PFSK-1 (cell line): ENCODE data around the gene TTC5.

ENCODE experiments used
- FOXP2 ChIP-seq: optimal IDR thresholded peaks from 2 replicates; pipeline ENCODE3; 2011; ENCODE audit warnings: borderline replicate concordance, control low read depth, inconsistent platforms; ENCODE audit not compliant: insufficient read depth; ENCODE audit errors: extremely low read length, extremely low read depth
- POLR2AphosphoS5 ChIP-seq: IDR thresholded peaks from 2 replicates; pipeline ENCODE4 v1.6.1; 2012; ENCODE audit warnings: low read depth, mild to moderate bottlenecking, control low read depth, low read length, moderate library complexity
- SIN3A ChIP-seq: IDR thresholded peaks from 2 replicates; pipeline ENCODE4 v1.6.1; 2012; ENCODE audit warnings: mild to moderate bottlenecking, low read length, moderate library complexity, borderline replicate concordance; ENCODE audit not compliant: insufficient read depth
- TAF1 ChIP-seq: IDR thresholded peaks from 2 replicates; pipeline ENCODE4 v1.6.1; 2012; ENCODE audit warnings: low read length, control low read depth, borderline replicate concordance; ENCODE audit not compliant: insufficient read depth
- TF ChIP-seq, protein P1 (sequence below), 2 experiments: IDR thresholded peaks; 2 replicates each; pipeline versions ENCODE4 v1.6.1 to v1.8.0; 2011 to 2012; ENCODE audit warnings: low read depth in 2 of 2, low read length in 2 of 2, control low read depth in 1 of 2, inconsistent platforms in 1 of 2, mild to moderate bottlenecking in 1 of 2, moderate library complexity in 1 of 2; ENCODE audit not compliant: insufficient read depth in 1 of 2

GRCh38 chr14:20333494-20333841, 27.7 kb upstream of the TTC5 start:
- TF ChIP-seq, protein P1, sequence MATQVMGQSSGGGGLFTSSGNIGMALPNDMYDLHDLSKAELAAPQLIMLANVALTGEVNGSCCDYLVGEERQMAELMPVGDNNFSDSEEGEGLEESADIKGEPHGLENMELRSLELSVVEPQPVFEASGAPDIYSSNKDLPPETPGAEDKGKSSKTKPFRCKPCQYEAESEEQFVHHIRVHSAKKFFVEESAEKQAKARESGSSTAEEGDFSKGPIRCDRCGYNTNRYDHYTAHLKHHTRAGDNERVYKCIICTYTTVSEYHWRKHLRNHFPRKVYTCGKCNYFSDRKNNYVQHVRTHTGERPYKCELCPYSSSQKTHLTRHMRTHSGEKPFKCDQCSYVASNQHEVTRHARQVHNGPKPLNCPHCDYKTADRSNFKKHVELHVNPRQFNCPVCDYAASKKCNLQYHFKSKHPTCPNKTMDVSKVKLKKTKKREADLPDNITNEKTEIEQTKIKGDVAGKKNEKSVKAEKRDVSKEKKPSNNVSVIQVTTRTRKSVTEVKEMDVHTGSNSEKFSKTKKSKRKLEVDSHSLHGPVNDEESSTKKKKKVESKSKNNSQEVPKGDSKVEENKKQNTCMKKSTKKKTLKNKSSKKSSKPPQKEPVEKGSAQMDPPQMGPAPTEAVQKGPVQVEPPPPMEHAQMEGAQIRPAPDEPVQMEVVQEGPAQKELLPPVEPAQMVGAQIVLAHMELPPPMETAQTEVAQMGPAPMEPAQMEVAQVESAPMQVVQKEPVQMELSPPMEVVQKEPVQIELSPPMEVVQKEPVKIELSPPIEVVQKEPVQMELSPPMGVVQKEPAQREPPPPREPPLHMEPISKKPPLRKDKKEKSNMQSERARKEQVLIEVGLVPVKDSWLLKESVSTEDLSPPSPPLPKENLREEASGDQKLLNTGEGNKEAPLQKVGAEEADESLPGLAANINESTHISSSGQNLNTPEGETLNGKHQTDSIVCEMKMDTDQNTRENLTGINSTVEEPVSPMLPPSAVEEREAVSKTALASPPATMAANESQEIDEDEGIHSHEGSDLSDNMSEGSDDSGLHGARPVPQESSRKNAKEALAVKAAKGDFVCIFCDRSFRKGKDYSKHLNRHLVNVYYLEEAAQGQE (IDR thresholded peaks at IDR 0.05; ENCODE audit: insufficient read depth in 1 of 2, low read depth in 2 of 2, low read length in 2 of 2) = no peak
- no peak for TF ChIP-seq SIN3A
- no peak for TF ChIP-seq POLR2AphosphoS5
- TF ChIP-seq TAF1 = no peak
- TF ChIP-seq FOXP2 = no peak
